PC-9 (cell line): ENCODE measurements around the gene NIPAL1. TPM values are rescaled to one million over a fixed set of nuclear protein-coding genes. Genes with fewer than 3 reads are reported as not detected.

Experiments
- BruUV-seq: library from RNA; stranded (reverse); fragments of 400-500 nt; replicated peaks from 2 replicates; lab custom pipeline; 2021; lab: Mats Ljungman, UMichigan
- CTCF ChIA-PET: fragments of 300-600 bp; sonication (Branson Sonifier 250); formaldehyde crosslinking; loops from one replicate; lab custom pipeline; 2022; ENCODE audit warnings: antibody characterized with exemption; lab: Charles Lee
- POLR2A ChIA-PET: fragments of 300-600 bp; sonication (Branson Sonifier 250); formaldehyde crosslinking; loops from one replicate; lab custom pipeline; 2022; ENCODE audit warnings: antibody characterized with exemption; ENCODE audit not compliant: unreplicated experiment; lab: Charles Lee
- DNase-seq, 2 experiments: peaks; one replicate each; pipeline versions ENCODE4 v3.0.0 to v3.0.0-alpha.2; 2015 to 2022; ENCODE audit warnings: mixed read lengths in 1 of 2
- H2AFZ ChIP-seq: fragments of 200-600 bp; sonication (generic); 2 replicates; pipeline ENCODE4 v1.8.1; 2017; ENCODE audit warnings: antibody characterized with exemption
- H3F3A ChIP-seq: fragments of 200-600 bp; sonication (generic); 2 replicates; pipeline ENCODE4 v1.8.1; 2017; ENCODE audit warnings: antibody characterized with exemption, mild to moderate bottlenecking, low read depth; ENCODE audit not compliant: insufficient read depth
- H3K27ac ChIP-seq: fragments of 200-600 bp; sonication (generic); 2 replicates; pipeline ENCODE4 v1.6.1; 2016; ENCODE audit warnings: mixed run types
- H3K27me3 ChIP-seq: fragments of 200-600 bp; sonication (generic); 2 replicates; pipeline ENCODE4 v1.6.1; 2016; ENCODE audit warnings: low read depth, mixed run types; ENCODE audit not compliant: insufficient read depth
- H3K36me3 ChIP-seq: fragments of 200-600 bp; sonication (generic); 2 replicates; pipeline ENCODE4 v1.6.1; 2016; ENCODE audit warnings: low read depth, mixed run types
- H3K4me1 ChIP-seq: fragments of 200-600 bp; sonication (generic); replicated peaks from 2 replicates; pipeline ENCODE4 v1.6.1; 2016; ENCODE audit warnings: mixed run types; ENCODE audit not compliant: insufficient read depth
- H3K4me2 ChIP-seq: fragments of 200-600 bp; sonication (generic); 2 replicates; pipeline ENCODE4 v1.6.1; 2017; ENCODE audit warnings: mixed run types
- H3K4me3 ChIP-seq: fragments of 200-600 bp; sonication (generic); 2 replicates; pipeline ENCODE4 v1.6.1; 2016; ENCODE audit warnings: mixed run types
- H3K79me2 ChIP-seq: fragments of 200-600 bp; sonication (generic); 2 replicates; pipeline ENCODE4 v1.6.1; 2017; ENCODE audit warnings: low read depth, mixed run types
- H3K9me2 ChIP-seq: fragments of 200-600 bp; sonication (generic); 2 replicates; pipeline ENCODE4 v1.8.1; 2017; ENCODE audit warnings: mild to moderate bottlenecking; ENCODE audit not compliant: insufficient read depth
- H3K9me3 ChIP-seq: fragments of 200-600 bp; sonication (generic); 2 replicates; pipeline ENCODE4 v1.8.1; 2016; ENCODE audit warnings: low read depth; ENCODE audit not compliant: insufficient read depth
- H4K20me1 ChIP-seq: fragments of 200-600 bp; sonication (generic); 2 replicates; pipeline ENCODE4 v1.8.1; 2017; ENCODE audit not compliant: insufficient read depth
- EZH2 ChIP-seq: fragments of 200-600 bp; sonication (generic); IDR thresholded peaks from 2 replicates; pipeline ENCODE4 v1.8.0; 2017; ENCODE audit warnings: antibody characterized with exemption, low read depth
- intact Hi-C: fragments of 100-400 bp; cut with micrococcal nuclease; formaldehyde crosslinking; loops from one replicate; pipeline ENCODE4 v1.10.0; 2022; ENCODE audit not compliant: unreplicated experiment
- total RNA-seq: library from RNA; stranded (reverse); gene quantifications from 2 replicates; pipeline ENCODE4 v1.2.3, GENCODE V29; 2021
- TF ChIP-seq, protein P1 (sequence below): fragments of 200-600 bp; sonication (generic); conservative IDR thresholded peaks from 2 replicates; pipeline ENCODE4 v1.6.1; 2017; ENCODE audit warnings: mixed run types, antibody characterized with exemption, mild to moderate bottlenecking, moderate library complexity

NIPAL1 gene
- total RNA-seq, 1 experiment from 2014 or later, result 8.2 TPM

- Histone ChIP-seq H3K27me3 (no peaks in the 10 kb centered on the region), H3K9me2 (no peaks in the 10 kb centered on the region), H2AFZ (peak overlapping the region; percentile 56), H3K4me1 (peaks cover 68% of the 10 kb centered on the region), H3F3A (peaks cover 32% of the 10 kb centered on the region), H3K36me3 (peaks cover 9% of the 10 kb centered on the region), H3K4me3 (peak overlapping the region; percentile 43; the same call in 1 of the 2 replicates), H3K4me2 (peak overlapping the region; percentile 73), H4K20me1 (no peaks in the 10 kb centered on the region), H3K9me3 (peaks cover 23% of the 10 kb centered on the region), H3K79me2 (no peaks in the 10 kb centered on the region), H3K27ac (peak overlapping the region; percentile 86)
- intact Hi-C loops, result no loop called here
- TF ChIP-seq, protein P1, sequence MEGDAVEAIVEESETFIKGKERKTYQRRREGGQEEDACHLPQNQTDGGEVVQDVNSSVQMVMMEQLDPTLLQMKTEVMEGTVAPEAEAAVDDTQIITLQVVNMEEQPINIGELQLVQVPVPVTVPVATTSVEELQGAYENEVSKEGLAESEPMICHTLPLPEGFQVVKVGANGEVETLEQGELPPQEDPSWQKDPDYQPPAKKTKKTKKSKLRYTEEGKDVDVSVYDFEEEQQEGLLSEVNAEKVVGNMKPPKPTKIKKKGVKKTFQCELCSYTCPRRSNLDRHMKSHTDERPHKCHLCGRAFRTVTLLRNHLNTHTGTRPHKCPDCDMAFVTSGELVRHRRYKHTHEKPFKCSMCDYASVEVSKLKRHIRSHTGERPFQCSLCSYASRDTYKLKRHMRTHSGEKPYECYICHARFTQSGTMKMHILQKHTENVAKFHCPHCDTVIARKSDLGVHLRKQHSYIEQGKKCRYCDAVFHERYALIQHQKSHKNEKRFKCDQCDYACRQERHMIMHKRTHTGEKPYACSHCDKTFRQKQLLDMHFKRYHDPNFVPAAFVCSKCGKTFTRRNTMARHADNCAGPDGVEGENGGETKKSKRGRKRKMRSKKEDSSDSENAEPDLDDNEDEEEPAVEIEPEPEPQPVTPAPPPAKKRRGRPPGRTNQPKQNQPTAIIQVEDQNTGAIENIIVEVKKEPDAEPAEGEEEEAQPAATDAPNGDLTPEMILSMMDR, result no peak
- TF ChIP-seq EZH2, result no peak
- BruUV-seq, result TSS peak; percentile 55
- DNase-seq, result no peak
- ChIA-PET CTCF (no interaction called here), POLR2A (interaction anchor here (0.5 kb wide), 1 partner anchor 307 kb away, joined by 7 read pairs; no protein-coding TSS in a partner anchor)
Measured at GRCh38 chr4:48078862-48079655, 62.5 kb downstream of the NIPAL1 start.

GRCh38 chr4:48079972-48080391 lies 63.4 kb downstream of the NIPAL1 start:
- no peaks in the 10 kb centered on the region for H4K20me1 ChIP-seq
- intact Hi-C loops, result loop anchor here (1.0 to 10.0 kb wide), 3 partner anchors 48 to 375 kb away; partner anchors contain the start of gene NFXL1
- H3K4me3 ChIP-seq, result peak overlapping the region; percentile 43; the same call in 1 of the 2 replicates
- no peaks in the 10 kb centered on the region for H3K9me2 ChIP-seq
- TSS peak; percentile 57 for BruUV-seq
- H3K9me3 ChIP-seq, result peaks cover 32% of the 10 kb centered on the region
- H3F3A ChIP-seq, result peaks cover 32% of the 10 kb centered on the region
- H3K79me2 ChIP-seq, result no peaks in the 10 kb centered on the region
- H3K4me1 ChIP-seq, result peaks cover 58% of the 10 kb centered on the region
- H2AFZ ChIP-seq, result peak overlapping the region; percentile 56; the same call in 1 of the 2 replicates
- ChIA-PET POLR2A (interaction anchor here (0.5 kb wide), 1 partner anchor 306 kb away, joined by 7 read pairs; no protein-coding TSS in a partner anchor), CTCF (no interaction called here)
- peak; percentile 23 to 96 for DNase-seq
- no peak for TF ChIP-seq EZH2
- TF ChIP-seq, protein P1, result no peak
- H3K27ac ChIP-seq, result peak overlapping the region; percentile 86
- H3K4me2 ChIP-seq, result peak overlapping the region; percentile 73
- H3K36me3 ChIP-seq, result peaks cover 9% of the 10 kb centered on the region
- no peaks in the 10 kb centered on the region for H3K27me3 ChIP-seq

DNA sequence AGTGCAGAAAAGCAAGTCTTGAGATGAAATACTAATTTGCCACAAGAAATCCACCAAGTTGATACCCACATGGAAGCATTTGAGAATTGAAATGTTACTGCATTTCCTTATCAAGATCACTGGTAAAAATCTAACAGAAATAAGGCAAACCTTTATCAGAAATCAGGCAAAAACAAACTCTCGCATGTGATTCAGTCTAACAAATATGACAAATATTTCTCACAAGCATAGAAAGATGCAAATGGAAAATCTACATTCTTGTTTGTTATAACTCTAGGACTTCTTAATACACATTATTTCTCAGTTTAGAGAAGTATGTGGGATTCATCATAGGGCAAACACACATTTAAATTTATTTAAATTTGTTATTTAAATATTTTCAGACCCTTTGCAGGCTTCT lies 64.6 kb downstream of the NIPAL1 start:
- no peaks in the 10 kb centered on the region for H3K27me3 ChIP-seq
- peaks cover 32% of the 10 kb centered on the region for H3K9me3 ChIP-seq
- peaks cover 9% of the 10 kb centered on the region for H3K36me3 ChIP-seq
- no peaks in the 10 kb centered on the region for H3K79me2 ChIP-seq
- TF ChIP-seq, protein P1, result no peak
- no peak for TF ChIP-seq EZH2
- peak overlapping the region; percentile 86 for H3K27ac ChIP-seq
- peaks cover 53% of the 10 kb centered on the region for H3K4me1 ChIP-seq
- POLR2A ChIA-PET, result no interaction called here
- BruUV-seq, result no TSS peak
- H3K9me2 ChIP-seq, result no peaks in the 10 kb centered on the region
- H3K4me2 ChIP-seq, result peak overlapping the region; percentile 73
- no peaks in the 10 kb centered on the region for H4K20me1 ChIP-seq
- peaks cover 32% of the 10 kb centered on the region for H3F3A ChIP-seq
- DNase-seq, result peak in 1 of 2 experiments; percentile 77
- H3K4me3 ChIP-seq, result no peak overlapping the region
- intact Hi-C loops, result loop anchor here (1.0 to 10.0 kb wide), 3 partner anchors 65 to 376 kb away; partner anchors contain the start of genes CNGA1, NFXL1 and NIPAL1
- CTCF ChIA-PET, result no interaction called here
- no peak overlapping the region for H2AFZ ChIP-seq
